Activated gamma-delta T cell (primary cell): ENCODE data around the gene FAM117A.

Experiments
- DNase-seq: peaks from one replicate; lab custom pipeline; 2025; lab: John Stamatoyannopoulos, UW
- total RNA-seq, 2 donors: gene quantifications; one replicate each; lab custom pipeline; 2026; lab: John Stamatoyannopoulos, UW

The FAM117A gene, protein sequence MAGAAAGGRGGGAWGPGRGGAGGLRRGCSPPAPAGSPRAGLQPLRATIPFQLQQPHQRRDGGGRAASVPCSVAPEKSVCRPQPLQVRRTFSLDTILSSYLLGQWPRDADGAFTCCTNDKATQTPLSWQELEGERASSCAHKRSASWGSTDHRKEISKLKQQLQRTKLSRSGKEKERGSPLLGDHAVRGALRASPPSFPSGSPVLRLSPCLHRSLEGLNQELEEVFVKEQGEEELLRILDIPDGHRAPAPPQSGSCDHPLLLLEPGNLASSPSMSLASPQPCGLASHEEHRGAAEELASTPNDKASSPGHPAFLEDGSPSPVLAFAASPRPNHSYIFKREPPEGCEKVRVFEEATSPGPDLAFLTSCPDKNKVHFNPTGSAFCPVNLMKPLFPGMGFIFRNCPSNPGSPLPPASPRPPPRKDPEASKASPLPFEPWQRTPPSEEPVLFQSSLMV
- total RNA-seq, result 93.4 to 114 reads per million in 2 donors

DNA sequence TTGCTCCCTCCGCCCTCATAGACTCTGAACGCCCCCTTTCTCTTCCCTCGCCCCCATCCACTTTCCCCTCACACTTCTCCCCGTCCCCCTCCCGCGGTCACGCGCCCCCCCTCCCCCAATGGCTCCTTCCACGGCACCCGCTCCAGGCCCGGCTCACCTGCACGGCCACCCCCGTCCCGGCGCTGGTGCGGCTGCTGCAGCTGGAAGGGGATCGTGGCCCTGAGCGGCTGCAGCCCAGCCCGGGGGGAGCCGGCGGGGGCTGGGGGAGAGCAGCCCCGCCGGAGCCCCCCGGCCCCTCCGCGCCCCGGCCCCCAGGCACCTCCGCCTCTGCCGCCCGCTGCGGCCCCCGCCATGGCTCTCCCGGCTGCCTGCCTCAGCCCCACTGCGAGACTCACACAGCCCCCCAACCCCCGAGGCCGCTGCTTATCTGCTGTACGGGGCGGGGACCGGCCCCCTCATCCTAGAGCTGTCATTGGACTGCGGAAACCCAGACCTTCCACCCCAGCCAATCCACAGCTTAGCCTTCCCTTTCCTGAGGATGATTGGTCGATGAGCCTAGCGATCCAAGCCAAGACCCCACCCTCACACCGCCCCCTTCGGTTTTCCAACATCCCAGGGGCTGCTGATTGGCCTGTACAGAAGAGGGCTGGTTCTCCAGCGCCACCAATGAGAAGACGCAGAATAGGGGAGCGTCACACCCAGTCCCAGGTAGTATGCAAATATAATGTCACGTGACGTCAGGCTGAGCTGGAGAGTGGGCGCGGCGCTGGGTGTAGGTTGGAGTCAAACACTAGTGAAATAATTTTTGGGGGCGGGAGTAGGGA, at the start of gene FAM117A:
Gene FAM117A (minus strand): TSS at position 397 of the 824 bp plus-strand sequence. CDS start 44 bp downstream, at position 353.
- peak; percentile 76 for DNase-seq

DNA sequence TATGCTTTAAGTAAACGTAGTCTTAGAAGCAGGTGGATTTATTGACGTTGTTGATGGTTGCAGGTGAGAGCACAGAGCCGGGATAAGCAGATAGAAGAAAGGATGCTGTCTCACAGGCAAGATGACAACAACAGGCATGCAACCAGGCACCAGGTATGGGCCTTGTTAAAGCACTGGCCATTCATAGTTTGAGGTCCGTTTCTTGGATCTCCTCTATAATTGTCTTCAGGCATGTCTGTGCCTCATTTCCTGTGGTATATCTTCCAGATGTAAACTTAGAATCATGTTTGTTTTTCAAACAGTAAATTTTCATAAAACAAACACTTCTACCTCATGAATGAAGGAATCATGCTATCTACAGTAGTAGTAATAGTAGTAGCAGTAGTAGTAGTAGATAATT, 45.1 kb upstream of the FAM117A start:
- no peak for DNase-seq

DNA sequence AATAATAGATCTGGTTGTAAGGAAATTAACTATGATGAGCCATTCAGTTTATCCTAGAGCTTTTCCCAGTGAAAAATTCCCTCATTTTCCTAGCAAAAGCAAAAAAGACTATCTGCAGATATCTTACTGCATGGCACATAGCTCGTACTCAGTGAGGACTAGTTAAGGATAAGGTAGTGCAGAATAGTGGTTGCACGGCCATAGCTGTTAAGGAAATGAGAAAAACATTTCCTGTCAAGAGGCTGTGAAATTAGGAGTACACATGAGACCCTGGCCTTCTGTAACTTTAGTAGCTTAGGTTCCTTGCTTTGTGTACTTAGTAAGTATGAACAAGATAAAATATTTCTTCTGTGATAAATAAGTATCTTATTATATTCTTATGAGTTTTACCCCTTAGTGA, 34.8 kb upstream of the FAM117A start:
- no peak for DNase-seq

DNA sequence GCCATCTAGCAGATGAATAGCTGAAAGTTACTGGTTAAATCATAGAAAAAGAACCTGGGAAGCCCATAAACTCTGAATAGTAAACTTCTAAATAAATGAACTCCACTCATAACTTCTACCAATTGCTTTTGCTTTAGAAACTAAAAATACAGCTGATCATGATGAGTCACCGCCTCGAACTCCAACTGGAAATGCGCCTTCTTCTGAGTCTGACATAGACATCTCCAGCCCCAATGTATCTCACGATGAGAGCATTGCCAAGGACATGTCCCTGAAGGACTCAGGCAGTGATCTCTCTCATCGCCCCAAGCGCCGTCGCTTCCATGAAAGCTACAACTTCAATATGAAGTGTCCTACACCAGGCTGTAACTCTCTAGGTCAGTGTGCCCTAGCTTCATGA, 34.3 kb upstream of the FAM117A start:
- DNase-seq, result no peak

DNA sequence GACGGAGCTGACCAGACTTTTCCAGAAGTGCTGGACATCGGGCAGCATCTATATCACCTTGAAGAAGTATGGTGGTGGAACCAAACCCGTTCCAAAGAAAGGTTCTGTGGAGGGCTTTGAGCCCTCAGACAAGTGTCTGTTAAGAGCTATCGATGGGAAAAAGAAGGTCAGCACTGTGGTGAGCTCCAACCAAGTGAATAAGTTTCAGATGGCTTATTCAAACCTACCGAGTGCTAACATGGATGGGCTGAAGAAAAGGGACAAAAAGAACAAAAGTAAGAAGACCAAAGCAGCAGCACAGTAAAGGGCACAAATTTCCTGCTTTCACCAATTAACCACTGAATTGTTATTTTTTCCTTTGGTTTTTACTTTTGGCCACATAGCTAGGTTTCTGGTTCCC, 31.4 kb upstream of the FAM117A start:
- DNase-seq, result no peak

DNA sequence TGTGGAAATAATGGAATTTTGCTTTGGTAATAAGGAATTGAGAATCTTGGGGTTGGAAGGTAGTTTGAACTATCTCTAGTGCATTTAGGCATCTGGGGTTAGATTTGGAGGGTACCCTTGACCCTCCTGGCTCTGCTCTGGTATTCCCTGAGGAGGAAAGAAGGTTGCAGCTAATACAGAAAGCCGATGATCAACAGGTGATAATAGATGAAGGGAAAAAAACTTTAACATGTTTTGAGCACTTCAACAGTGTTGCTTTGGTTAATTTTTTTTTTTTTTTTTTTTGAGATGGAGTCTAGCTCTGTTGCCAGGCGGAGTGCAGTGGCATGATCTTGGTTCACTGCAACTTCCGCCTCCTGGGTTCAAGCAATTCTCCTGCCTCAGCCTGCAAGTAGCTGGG, 29.4 kb upstream of the FAM117A start:
- no peak for DNase-seq

DNA sequence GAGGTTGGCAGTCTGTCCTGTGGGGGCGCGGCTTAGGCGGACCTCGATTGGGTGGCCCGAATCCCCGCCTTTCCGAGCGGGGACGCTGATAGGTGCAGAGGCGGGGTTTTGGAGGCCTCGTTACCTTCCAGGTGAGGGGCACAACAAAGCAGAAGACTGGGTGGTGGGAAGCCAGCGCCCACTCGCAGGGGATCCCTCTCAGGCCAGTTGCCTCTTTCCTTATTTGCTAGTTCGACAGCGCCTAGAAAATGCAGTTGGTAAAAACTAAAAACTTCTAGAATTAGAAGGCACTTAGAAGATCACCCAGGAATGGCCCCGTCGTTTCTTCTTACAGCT, 25.3 kb upstream of the FAM117A start:
- DNase-seq, result no peak

DNA sequence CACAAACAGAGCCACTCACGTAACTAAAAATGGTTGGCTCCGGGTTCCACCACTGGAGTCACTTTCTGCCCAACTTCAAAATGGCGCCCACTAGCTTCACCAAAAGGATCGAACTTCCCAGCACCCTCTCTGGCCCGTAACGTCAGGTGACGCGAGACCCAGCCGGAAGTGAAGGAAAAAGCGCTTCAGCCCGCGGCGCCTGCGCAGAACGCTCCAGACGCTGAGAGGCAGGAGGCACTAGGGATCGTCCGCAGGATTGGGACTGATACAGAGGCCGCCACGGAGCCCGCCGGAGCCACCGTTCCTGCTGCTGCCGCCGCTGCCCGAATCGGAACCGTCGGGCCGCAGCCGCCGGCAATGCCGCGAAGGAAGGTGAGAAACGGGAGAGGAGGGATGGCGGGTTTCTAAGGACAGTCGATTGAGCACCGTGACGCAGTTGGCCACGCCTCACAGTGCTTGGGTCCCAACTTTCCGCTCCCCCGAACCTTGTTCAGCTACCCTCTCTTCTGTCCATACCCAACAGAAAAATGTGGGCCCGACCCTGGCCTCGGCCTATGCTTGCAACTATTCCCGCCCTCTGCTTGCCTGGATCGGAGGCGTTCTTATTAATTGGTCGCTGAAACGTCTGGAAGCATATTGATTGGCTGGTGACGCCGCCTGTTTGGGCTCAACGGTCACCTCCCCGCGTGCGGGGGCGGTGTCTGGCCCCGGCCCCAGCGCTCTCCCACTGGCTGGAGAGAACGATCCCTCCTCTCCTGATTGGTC, 24.7 kb upstream of the FAM117A start, which contains the start of gene KAT7:
Gene KAT7 (plus strand): TSS at position 204 of the 765 bp plus-strand sequence. CDS start 154 bp downstream, at position 358.
- peak; percentile 93 for DNase-seq

DNA sequence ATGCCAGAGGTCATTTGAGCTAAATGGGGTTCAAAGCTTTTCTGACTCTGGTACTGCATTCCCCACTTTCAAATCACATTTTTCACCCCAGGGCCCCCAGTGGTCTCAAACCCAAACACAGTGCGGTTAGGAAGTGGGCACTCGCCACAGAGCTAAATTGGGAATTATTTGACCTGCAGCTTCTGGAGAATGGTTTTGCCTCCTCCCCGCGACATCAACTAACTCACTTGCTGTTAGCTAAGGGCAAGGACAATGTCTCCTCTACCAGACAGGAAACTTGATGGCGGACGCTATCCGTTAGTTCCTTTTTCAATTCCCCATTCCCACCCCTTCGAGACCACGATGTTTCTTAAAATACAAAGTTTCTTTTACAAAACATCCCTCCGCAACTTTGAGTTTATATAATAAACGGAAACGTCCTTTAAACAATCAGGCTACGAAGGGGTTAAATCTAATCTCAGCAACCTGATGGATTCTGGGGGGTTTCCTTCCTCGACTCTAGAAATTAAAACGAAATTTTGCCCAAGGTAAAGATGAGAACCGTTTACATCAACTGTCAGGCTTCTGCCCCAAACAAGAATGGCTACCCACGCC, 24.1 kb upstream of the FAM117A start:
- DNase-seq, result no peak

DNA sequence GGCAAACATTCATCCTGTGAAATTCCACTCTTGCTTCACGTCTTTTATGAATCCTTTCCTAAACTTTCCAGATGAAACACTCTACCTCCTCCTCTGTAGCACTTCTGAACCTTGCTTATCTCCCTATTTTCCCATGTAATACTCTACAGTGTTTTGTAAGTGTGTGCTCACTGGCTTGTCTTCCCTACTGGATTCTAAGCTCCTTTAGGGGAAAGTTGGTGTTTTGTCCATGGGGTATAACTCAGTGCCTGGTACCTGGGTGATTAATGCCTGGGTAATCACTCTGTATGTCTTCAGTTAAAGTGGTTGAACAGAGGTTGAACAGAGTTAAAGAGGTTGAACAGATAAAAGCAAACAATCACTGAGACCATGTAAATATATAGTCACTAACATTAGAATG, 20.7 kb upstream of the FAM117A start:
- no peak for DNase-seq

DNA sequence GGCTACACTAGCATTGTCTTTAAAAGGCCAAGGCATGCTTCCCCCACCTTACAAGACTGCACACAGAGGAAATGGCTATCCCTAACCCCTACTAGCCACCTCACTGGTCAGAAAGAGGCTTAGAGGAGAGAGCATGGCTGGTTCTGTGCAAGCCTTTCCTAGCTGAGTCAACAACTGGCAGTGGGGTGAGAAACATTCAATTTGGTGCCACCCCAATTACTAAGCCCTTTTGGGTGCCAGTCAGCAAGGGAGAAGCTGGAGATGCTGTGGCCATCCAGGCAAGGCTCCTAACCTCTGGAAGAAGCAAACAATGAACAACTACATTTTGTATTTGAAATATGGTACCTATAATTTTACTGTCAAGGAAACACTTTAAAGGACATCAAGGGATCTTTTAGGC, 19.9 kb upstream of the FAM117A start:
- no peak for DNase-seq

DNA sequence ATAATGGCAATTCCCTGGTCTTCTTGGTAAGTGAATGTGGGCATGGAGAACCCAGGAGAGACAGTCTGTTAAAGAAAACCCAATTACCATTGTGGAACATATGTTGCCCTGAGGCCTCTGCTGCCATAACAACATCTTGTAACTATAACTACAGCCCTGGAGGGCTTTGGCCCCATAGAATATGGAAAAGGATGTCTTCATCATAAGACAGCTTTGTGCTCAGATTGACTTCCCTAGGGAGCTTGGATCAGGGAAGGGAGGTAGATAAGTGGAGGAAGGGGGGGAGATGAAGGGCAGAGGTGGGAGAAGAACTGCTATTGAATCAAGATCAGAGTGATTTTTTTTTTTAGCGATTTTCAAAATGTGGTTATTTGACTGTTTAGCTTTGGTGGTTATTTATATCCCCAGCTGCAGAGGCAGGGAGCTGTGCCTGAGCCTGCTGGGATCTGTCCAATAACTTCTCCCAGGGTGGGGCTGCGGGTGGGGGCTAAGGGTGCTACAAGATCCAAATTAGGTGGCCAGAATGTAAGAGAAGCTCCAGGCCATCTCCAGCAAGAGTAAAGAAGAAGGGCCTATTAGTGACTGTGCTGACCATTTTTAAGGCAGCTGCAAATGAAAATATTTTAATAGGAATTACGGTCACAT, 19.3 kb upstream of the FAM117A start:
- DNase-seq, result no peak

DNA sequence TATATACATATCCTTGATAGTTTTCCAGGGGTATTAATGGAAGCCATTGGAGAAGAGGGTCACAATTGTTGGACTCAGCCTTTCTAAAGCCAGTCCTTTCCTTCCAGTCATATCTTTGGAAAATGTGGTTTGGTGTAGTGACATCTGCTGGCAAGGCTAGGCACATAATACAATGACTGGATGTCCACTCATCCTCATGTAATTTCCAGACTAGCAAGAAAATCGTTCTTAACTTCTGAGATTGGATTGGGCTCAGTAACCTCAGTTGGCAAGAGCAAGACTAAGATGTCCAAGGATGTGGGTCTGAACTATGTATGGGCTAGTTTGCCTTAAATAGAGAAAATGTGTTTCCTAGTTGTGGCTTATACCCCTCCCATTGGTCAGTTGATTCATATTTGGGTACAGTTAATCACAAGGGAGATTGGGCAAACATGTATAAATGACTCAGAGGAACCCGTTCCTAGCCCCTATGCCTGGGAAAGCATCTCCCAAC, 15.9 kb upstream of the FAM117A start:
- DNase-seq, result no peak

DNA sequence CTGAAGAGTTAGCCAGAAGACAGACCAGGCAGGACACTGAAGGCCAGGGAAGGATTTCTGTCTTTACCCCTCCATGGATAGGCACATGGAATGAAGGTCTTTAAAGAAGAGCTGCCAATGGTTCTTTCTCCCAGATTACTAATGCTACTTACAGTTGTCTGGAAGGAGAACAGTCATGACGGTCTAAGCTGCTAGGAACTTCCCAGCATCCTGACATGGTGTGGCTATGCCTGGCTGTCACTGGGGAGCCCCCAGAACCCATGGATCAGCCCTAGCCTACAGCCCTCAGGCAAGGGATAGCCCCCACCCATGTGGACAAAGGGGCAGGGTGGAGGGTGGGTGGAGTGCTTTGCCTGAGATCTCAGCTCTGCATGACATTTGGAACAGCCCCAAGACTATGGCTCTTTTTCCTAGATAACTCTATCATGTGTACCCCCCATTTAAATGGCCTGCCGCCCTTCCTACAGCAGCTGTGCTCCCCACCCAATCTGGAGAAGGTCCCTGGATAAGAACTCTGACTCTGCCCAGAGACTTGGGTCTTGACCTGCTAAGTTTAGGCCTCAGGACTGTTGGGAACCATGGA, 15.3 kb upstream of the FAM117A start:
- no peak for DNase-seq

DNA sequence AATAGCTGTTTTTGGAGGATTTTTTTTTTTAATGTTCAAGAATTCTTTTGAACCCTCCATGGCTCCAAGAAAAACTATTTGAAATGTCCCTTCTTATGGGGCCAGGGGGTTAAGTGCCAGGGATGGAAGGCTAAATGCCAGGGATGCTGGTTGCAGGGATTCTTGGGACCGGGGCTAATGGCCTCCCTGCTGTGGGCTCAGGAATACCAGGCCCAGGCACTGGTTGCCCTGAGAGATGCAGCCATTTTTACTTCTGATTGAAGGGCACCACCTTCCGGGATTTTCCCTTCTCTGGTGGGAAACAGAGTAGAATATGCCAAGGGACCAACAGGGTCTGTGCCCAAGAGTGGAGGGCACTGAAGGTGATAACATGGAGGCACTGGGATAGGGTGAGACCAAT, 13.6 kb upstream of the FAM117A start:
- DNase-seq, result no peak

DNA sequence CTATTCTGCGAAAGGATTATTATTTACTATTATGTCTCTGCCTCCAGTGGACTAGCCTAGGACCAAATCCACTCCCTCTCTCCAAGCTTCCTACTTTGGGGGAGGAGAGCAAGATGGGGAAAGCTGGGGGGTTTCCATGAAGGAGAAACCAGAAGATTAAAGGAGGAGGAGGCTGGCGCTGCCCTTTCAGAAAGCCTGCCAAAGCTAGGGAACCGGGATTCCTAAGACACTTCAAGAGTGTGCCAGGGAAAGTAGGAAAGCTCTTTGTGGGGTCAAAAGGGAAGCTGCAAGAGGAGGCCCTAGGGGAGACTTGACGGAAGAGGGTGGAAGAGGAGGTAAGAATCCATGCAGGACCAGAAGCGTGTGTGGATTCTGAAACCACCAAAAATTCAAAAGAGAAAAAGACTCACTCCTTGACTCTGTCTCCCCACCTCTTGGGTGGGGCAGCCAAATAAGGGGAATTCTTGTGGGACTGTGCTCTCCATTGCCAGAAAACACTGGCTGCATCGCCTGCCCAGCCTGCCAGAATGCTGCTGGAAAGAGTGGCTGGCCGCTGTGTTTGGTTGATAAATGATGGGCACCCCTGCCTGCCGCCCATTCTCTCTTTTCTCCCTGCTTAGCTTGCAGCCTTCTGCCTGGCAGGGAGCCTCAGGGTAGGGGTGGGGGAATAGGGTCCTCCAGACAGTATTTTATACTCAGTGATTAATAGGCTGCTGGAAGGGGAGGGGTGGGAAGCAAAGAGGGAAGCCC, 12.8 kb upstream of the FAM117A start:
- DNase-seq, result no peak

DNA sequence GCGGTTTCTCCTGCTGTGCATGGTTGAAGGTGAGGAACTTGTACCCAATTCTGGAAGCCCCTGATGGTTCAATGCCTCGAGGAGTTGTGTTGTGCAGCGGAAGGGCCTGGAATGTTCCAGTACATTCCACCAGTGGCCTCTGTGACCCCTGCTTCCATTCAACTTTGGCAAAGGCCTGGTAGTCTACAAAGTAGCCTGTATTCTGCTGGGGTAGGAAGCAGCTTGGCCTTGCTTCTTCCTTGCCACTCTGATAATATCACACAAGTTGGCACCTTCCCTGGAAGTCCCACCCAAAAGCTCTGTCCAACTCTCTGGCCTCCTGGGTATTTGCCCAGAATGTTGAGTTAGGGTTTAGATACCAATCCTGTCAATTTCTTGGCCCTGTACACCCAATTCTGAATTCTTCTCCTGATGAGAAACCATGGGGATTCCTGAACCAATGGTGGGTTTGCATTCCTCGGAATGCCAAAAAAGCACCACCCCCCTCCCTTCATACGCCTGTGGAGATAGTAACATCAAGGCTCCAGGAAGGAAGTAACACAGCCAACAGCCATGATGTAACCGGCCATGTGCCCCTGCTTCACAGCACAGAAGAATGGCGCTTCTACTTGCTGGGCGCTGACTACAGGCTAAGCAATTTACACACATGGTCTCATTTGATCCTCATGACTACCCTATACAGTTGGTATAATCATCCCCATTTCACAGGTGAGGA, 11.8 kb upstream of the FAM117A start:
- no peak for DNase-seq

DNA sequence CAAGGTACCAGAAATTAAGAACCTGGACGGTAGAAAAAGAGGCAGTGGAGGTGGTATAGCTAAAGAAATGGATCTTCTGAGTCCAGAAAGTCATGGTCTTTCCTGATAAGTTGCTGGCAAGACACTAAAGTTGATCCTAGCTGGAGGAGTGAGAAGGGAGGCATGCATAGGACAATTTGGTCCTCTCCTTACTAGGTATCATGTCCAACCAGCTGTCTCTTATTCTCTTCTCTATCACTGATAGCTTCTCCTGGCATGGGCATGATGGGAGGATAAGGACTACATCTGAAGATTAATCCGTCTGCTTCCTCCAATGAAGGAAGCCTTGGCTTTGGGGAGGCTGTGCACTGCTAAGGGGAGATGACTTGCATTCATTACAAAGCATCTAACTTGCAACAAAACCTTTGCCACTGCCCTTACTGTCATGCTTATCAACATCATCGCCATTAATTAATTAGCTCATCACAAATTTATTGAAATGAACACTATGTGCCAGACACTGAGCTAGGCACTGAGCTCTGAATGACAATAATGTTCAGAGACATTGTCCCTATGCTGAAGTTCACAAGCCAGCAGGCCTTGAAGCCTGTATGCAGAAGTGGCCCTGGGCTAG, 3.1 kb upstream of the FAM117A start:
- no peak for DNase-seq
